Activated T-helper 1 cell treated with anti-CD3 and anti-CD28 coated beads, Interleukin-2, amount 50 U/mL, for 16 hours (primary cell): Measurements from ENCODE around the gene TMEM184B.
"Not testable (repeated sequence)": the region's sequence is repeated elsewhere in the genome, so short reads cannot be mapped to it uniquely, and the experiment has no call there.

Experiments
- DNase-seq, 2 donors: peaks; one replicate each; pipeline ENCODE4 v3.0.0-alpha.2; 2020; ENCODE audit warnings: low read depth in 1 of 2, low spot score in 1 of 2

TMEM184B gene

DNA sequence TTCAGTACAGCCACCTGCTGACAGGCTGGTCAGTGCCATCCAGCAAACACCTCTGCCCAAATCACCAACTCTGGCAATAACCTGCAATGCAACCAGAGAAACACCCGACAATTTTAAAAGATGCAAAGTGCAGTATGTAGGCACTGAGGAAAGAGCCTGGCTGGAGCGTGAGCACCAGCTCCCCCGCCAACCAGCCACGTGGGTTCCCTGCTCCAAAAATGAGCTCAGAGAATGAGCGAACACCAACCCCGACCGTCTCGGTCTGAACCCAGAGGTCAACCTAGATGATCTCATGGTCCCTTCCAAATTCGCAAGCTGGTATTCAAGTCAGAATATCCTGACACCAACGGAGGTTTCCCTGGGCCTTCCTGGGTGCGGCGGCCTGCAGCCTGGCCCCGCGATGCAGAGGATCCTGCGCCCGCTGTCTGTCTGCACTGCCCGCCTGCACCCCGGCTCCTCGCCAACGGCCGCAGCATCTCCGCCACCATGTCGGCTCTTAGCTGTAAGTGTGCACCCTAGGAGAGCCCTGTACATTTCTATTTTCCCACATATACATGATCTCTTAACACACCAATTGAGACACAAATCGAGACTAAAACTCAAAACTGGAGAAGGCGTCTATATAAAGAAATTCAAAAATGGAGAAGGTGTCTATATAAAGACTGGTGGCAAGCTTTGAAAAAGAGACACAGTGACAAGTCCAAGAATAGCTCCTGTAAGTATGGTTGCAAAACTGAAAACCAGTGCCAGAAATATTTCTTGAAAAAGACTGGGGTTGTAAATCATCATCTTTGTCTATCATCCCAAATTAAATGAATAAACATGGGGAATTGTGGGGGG lies 22.8 kb downstream of the TMEM184B start:
- DNase-seq: no peak

DNA sequence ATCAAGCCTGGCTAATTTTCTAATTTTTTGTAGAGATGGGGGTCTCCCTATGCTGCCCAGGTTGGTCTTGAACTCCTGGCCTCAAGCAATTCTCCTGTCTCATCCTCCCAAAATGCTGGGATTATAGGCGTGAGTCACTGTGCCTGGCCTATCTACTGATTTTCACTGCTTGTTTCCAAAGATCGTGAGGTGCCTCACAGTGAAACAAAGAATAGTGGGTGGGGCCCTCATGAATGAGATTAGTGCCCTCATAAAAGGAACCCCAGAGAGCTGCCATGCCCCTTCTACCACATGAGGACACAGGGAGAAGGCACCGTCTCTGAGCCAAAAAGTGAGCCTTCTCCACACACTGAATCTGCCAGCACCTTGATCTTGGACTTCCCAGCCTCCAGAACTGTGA lies 23.5 kb downstream of the TMEM184B start:
- no peak for DNase-seq

DNA sequence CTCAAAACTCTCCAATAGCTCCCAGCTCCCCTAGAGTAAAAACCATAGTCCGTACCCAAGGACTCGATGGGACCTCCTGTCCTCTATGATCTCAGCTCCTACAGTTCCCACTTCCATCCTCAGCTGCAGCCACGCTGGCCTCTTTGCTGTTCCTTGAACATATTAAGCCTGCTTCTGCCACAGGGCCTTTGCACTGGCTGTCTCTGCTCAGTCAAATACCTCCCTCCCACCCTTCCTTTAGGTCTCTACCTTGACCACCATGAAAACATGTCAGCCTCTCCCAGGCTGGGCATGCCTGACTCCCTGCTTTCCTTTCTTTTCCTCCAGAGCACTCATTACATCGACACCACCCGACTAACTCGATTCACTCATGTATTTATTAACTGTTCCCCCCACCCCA lies 24.5 kb downstream of the TMEM184B start:
- no peak for DNase-seq

DNA sequence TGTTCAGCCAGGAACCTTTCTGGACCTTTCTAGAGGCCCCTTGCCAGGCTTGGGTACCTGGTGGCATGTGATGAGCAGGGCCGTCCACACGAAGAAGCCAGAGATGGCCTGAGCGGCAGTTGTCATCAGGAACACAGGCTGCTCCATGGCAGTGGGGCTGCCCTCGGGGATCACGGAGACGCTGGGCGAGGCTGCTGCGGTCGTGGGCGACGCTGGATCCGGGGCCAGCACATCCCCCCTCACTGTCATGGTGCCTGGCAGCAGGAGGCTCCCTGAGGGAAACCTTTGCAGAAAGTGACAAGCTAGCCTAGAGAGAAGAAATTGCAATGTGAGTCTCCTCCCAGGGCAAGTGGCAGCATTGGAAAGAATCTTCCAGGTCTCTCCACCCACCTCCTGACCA lies 25.1 kb downstream of the TMEM184B start:
- no peak for DNase-seq

DNA sequence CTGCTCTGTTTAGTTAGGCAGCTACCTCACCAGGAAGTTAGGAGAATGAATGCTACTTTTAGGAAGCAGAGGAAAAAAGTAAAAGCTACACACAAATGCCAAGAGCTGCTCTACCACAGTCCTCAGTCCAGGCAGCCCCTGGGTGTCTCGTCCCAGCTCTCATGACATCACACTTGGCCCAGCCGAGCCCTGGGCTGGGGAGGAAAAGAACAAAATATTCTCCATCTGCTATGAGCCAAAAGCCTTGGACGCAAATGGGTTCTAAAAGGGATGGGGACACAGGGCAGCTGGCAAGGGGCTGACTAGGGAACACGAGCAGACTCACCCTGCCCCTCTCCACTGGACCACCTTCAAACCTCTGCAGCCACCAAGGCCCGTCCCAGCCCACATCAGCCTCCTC lies 26.1 kb downstream of the TMEM184B start:
- no peak for DNase-seq

DNA sequence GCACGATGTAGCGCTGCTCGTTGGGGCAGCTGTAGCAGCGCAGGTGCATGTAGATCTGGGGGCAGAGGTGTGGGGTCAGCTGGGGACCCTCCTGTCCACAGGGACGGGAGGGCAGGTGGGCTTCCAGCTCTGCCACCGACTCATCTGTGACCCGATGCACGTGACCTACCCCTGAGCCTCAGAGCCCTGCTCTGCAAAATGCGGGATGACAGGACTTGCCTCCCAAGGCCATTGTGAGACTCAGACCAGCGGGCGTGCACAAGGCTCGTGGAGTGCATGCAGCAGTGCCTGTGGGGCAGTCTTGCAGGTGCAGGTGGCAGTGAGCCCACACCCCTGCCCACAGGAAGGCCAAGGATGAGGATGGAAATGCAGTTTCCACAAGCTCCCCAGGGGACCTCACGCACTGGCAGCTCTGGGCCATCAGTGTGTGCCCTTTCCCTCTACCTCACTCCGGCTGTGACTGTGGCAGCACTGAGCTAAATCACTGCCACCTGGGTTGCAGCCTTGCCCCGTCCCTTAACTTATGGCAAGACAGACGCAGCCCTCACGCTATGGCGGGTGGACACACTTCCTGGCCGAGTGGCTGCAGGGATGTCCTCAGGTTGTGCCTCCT lies 26.7 kb downstream of the TMEM184B start:
- DNase-seq: no peak

DNA sequence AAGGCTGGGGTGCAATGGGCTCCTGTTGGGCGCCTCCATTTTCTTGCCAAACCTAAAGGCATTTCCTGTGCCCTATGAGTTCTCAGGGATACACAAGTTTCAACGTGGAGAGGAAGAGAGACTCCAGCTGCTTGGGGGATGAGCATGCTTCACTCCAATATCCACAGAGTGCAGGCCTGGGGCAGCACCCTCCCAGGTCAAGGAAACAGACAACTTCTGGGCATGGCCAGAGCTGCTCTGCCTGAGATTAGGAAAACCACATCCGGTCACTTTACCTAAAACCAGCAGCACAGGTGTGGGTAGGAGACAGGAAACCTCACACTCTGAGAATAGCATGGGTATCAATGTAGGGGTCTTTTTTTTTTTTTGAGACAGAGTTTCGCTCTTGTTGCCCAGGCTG lies 28.7 kb downstream of the TMEM184B start:
- no peak for DNase-seq

DNA sequence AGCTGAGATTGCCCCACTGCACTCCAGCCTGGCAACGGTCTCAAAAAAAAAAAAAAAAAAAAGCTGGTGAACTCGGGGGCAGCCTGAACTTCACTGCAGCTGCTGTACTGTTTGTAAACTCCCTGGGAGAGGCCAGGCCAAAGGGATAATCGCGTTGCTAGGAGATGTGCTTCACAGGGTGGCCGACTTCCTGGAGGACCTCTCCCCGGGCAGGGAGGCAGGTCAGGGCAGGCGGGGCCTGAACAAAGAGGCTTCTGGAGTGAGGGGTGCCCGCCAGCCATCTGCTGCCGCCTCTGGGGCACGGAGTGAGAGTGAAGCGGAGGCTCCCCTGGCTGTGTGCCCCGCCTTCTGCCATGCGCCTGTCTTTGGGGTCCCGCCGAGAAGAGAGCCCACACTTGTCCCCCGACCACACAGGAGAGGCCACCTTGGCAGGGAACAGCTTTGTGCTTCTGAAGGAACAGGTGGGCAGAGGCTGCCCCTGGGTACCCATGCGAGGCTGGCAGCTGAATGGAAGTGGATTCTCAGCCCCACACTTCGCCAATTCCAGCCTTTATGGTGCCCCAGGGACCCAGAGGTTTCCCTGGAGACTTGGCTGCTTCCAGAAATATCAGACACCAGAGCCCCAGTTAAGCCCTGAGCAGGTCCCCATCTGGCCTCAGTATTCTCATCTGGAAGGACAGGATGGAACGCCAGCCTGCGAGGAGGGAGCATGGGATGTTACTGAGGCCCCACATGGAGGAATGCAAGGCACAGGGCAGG lies 29.6 kb downstream of the TMEM184B start:
- DNase-seq: no peak

DNA sequence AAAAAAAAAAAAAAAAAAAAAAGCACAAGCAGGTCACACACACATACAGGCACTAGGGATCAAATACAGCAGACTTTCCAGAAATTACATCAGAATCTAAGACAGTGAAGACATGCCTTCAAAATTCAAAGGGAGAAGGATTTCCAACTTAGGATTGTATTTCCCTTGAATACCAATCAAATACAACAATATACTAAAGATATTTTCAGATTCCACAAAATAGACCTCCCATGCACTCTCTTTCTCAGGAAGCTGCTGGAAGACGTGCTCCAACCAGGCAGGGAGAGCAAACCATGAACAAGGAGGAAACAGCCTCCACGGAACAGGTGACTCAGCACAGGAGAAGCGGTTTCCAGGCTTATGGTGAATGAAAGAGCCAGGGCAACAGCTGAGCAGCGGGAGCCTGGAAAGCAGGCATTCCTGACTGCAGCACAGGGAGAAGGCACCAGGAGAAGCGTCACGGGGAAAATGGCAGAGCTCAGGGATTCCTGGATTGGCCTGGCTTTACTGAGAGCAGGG lies 32.0 kb downstream of the TMEM184B start:
- no peak for DNase-seq

DNA sequence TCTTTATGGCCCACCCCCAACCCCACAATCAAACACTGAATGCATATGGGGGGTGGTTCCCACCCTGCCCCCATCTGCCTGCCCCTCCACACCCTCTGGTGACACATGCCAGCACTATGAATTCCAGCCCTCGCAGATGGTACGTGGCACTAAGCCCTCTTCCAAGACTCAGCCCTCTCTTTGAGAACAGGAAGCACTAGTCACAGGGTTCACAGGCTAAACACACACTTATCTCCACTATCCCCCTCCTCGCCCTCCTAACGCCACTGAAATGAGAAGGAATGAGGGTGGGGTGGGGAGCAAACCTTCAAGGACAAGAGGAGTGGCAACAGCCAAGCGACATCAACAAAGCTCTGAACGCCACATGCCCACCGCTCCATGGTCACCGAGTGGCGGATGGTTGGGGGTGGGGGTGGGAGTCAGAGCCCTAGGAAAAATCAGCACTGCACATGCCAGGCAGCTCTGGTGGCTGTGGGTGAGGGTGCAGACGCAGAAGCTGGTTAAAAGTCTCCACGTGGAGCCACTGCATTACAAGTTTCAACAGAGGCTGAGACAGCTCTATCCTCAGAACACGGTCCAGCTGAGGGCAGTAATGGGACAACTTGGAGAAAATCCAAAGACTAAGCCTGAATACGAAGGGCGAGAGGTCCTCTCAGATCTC lies 33.6 kb downstream of the TMEM184B start:
- DNase-seq: no peak

DNA sequence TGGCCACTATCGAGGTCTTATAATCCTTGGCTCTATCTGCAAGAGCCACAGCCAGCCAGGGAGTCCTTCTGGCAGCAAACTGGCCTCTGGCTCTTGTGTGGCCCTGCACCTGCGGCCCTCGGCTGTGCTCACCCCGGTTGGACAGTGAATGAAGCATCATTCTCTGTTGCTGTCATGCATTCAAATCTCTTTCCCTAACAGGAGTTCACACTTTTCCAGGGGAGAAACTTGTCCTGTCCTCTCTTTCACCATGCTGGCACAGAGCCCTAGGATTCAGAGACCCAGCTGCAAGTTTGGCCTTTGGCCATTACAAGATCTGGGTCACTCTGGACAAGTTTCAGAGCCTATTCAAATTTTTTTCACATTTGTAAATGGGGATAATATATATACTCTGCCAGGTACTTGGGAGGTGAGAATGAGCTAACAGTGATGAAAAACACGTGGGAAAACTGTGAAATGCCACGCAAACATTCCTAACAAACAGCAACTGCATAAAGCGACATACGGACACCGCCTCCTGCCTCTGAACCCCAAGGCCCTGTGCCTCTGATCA lies 34.2 kb downstream of the TMEM184B start:
- DNase-seq: no peak

DNA sequence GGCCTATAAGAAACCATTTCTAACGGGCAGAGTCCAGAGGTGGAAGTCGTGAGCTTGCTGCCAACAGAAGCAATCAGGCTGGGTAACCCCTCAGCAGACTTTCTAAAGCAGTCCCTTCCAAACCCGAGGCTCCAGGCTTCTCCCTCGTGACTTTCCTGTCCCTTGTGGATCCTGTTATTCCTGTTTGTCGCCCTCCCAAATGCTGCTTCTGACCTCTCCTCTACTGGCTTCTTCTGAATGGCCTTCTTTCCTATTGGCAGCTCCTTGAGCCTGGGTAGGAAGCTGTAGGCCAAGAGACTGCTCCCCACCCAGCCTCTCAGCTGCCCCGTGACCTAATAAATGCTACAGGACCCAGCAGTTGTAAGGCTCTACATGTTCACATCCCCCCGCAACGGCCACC lies 36.0 kb downstream of the TMEM184B start:
- no peak for DNase-seq

DNA sequence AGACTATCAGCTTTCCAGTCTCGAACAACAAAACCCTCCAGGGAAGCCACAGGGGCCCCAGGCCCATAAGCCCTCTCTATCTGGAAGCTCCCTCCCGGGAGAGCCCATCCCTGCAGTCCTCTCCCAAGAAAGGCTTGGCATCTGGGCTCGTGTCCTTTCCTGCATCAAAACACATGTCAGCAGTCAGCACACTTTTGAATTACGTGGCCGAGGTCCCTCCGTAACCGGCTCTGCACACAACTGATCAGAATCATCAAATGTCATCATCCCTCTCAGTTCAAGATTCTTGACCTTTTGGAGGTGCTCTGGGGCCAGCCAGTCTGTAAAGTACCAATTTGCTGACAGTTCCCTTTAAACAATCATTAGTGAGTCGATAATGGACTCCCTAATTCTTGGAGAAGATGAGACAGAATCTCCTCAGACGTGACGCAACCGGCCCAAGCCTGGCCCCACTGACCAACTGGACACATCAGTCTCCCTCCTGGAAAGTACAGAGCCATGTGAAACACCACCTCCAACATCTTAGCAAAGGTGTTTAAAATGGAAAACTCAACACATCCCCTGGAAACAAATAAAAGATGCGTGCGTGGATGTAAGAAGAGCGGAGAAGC lies 37.5 kb downstream of the TMEM184B start:
- no peak for DNase-seq

DNA sequence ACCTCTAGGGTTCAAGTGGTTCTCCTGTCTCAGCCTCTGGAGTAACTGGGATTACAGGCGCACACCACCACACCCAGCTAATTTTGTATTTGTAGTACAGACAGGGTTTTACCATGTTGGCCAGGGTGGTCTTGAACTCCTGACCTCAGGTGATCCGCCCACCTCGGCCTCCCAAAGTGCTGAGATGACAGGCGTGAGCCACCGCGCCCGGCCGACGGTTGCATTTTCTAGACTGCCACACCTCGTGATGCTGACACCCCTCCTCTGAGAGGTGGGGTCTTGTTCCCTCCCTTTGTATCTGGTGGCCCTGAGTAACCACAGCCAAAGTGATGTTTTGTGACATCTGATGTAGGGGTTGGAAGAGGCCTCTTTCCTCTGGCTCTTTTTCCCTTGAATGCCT lies 39.0 kb downstream of the TMEM184B start:
- DNase-seq: not testable (repeated sequence)

DNA sequence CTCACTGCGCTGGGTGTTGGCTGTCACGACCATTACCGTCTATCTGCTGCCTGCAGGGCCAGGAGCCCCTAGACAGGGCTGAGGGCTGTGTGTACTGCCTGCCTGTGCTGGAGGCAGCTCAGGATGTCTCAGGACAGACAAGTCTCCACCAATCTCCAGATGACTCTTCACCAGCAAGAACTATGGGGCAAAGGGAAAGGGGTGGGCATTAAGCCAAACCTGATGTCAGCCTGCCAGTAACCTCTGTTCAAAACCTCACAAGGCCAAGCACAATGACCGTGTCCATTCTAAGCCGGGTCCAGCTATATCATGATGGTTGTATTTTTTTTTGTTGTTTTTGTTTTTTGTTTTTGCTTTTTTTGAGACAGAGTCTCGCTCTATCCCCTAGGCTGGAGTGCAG lies 39.4 kb downstream of the TMEM184B start:
- no peak for DNase-seq

DNA sequence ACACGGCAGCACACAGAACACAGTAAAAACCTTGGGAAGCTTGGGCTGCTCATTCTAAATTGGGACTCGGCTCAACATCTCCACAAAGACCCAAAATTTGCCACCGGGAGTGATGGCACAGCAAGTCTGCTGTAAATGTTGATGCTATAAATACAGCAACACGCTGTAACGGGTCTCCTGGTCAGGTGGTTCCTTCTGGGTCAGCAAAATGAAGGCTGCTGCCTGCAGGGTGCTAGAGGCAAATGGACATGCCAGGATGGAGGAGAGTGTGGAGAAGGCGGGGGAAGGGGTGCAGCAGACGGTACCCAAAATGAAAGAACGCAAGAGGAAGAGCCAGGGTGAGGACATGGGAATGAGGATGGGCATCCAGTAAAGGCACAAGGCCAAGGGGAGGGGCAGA lies 40.6 kb downstream of the TMEM184B start:
- no peak for DNase-seq

DNA sequence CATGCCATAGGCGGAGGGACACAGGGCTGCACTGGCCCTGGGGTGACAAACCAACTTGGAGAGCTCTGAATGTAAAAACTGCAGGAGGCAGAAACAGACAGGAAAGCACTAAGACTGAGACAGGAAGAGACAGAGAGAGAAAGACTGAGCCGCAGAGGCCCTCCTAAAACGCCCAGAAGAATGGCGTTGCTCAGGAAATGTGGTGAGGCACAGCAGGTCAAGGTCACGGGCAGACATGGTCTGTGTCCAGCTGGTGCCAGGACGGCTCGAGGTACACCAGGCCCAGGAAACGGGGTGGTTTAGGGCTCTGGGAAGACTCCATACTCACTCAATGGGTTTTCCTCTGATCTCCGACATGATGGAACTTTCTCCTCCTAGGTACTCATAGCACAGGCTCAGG lies 41.9 kb downstream of the TMEM184B start:
- DNase-seq: no peak

DNA sequence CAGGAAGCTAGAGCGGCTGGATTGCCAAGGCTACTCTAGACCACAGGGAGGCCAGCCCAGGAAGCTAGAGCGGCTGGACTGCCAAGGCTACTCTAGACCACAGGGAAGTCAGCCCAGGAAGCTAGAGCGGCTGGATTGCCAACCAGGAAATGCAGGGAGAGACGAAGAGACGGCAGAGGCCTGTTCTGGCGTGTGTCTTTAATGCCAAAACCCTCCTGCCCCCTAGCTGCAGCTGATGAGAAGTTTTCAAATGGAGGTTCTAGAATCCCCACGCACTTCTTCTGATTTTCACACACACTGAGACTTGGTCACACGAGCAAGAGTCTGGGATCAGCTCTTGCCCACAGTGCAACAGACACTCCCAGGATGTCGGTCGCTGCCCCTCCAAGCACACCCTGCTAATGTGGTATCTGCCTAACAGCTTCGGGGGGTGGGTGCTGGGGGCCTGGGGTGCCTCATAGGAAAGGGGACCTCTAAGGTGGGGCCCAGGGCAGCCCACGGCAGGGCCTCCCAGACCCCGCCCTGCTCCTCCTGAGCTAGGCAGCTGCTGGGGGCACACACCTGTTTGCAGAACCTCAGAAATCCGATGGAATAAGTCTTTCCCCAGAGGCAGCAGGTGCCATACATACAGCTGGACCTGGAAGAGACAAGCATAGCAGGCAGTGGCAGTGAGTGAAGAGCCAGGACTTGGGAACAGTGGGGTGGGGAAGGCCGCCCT lies 42.5 kb downstream of the TMEM184B start:
- DNase-seq: no peak

DNA sequence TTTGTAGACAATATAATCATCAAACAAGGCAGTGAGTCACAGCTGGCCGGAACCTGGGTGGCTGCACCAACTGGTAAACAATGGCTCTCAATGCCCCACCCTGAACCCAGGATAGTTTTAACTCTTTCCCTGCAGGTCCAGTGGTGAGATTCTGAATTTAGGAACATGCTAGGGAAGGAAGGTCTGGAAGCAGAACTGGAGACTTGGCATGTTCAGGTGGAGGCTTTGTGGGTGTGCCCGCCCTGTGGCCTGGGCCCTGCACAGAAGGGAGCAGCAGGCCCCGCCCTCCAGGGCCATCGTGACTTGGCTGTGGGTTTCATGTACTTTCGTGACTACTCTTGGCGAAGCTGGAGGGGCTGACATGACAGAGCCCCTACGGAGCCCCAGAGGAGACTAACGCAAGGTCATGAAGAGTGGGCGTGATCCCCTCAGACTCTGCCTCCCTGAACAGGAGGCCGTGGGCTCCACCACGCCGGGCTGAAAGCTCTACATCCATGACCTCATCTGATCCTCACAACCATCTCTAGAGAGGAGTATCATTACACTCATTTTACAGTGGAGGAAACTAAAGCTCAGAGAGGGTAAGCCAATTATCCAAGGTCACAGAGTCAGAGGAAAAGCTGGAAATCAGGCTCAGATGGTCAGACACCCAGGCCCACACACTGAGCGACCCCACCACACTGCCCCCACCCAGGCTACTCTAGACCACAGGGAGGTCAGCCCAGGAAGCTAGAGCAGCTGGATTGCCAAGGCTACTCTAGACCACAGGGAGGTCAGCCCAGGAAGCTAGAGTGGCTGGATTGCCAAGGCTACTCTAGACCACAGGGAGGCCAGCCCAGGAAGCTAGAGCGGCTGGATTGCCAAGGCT lies 43.7 kb downstream of the TMEM184B start:
- DNase-seq: no peak
